CD4-positive, alpha-beta T cell treated with Interleukin-17A for 4 hours (primary cell): Measurements from ENCODE around the gene CDYL.

ENCODE experiments used
- DNase-seq: peaks from one replicate; pipeline ENCODE4 v3.0.0-alpha.2; 2020; ENCODE audit warnings: mixed read lengths

CDYL gene

DNA sequence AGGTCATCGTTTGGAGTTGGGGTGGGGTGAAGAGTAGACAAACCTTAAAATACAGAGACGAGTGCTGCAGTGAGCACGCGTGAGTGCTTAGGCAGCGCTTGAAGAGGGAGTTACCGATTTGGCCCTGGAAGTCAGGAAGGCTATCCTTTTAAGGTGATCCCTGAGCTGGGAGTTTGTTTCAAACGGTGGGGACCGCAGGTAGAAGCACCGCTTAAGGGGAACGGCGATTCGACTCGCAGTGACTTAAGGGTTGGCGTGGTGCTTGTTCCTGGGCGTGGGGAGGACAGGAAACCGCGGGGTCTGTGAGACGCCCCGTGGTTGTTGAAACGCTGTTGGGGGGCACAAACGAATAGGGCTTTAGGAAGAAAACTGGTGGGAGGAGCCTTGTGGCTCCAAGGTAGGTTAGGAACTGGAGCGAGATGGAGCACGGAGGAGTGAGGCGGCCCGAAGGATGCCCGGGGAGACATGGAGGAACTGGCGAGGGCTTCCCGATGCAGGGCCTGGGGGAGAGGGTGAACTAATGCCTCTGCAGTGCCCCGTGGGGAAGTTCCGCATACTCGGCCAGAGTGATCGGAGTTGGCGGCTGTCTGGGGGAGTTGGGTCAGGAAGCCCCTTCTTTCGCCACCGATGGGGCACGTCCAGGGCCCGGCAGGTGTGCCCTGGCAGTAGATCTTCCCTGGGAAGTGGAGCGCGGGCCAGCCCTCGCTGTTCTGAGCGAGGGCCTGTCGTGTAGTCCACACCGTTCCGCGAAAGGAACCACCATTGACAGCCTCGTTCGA, 1.3 kb upstream of the CDYL start:
- DNase-seq = peak; percentile 34

GRCh38 chr6:4775494-4776130, 592 bp upstream of the CDYL start:
- DNase-seq = peak; percentile 82

- peak; percentile 53 for DNase-seq
Observed at GRCh38 chr6:4776493-4777393, 539 bp downstream of the CDYL start.

- no peak for DNase-seq
Observed at GRCh38 chr6:4777394-4777935, 1.3 kb downstream of the CDYL start.

GRCh38 chr6:4778086-4778485, 1.9 kb downstream of the CDYL start:
- no peak for DNase-seq

DNA sequence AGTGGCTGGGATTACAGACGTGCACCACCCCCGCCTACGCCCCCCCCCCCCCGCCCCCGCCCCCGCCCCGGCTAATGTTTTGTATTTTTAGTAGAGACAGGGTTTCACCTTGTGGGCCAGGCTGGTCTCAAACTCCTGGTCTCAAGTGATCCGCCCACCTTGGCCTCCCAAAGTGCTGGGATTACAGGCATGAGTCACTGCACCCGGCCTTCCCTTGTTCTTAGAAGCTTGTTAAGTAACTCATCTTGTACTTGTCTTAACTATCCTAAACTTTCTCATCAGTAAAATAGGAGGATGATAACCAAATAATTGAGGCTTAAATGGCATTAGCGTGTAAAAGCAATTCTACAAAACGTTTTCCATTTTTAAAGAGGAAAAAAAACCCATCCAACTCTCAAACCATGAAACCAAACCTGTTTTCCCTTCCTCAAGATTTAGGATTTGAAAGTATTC, 4.2 kb downstream of the CDYL start:
- DNase-seq = no peak

- DNase-seq = no peak
Observed at GRCh38 chr6:4781426-4781825, 5.2 kb downstream of the CDYL start.

GRCh38 chr6:4781967-4782575, 5.9 kb downstream of the CDYL start:
- no peak for DNase-seq

DNA sequence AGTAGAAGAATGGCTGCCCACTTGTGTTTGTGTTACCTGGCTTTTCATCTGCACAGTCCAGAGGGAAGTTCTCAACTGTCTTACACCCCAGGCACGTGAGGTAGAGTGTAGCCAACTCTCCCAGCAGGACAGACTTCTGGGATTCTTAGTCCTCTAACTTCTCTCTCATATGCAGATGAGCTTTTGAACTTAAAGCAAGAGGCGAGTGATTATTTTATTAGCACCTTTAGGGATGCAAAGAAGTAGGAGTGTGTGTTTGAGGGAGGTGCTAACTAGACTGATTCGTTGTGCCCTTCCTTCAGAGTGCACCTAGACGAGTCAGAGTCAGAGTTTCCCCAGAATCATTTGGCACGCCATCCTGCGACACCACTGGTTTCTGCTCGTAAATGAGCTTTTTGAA, 10.8 kb downstream of the CDYL start:
- no peak for DNase-seq

DNA sequence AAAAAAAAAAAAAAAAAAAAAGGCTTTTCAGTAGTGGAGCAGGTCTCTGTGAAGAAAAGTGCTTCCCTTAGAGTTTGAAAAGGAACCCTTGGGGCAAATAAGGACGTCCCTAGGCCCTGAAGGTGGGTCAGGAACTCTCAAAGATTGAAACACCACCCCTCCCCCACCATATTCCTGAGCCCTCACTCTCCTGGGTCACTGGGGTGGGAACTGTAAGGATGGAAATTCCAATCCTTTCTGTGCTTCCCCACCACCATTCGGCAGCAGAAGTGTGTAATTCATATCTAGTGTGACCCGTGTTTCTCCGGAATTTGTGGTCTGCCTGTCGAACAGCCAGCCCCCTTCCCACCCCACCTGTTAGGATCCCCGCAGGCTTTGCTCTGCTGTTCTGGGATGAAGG, 12.3 kb downstream of the CDYL start:
- no peak for DNase-seq

DNA sequence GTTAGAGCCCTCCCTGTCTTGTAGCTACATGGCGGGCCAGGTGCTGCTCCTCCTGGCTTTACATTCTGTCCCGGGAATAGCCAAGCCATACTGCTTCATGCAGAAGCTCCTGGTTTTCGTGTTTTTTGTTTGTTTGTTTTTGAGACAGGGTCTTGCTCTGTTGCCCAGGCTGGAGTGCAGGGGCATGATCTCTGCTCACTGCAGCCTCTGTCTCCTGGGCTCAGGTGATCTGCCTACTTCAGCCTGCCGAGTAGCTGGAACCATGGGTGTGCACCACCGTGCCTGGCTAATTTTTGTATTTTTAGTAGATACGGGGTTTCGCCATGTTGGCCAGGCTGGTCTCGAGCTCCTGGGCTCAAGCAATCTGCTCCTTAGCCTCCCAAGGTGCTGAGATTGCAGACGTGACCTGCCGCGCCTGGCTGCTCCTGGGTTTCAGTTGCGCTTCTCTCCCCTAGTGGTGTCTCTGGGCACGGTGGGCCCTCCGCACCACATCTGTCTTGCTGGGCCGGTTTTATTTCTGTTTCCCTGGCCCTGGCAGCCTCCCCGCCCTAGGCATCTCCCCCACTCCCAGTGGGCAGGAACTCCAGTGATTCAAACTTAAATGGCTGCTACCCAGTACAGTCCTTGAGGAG, 12.9 kb downstream of the CDYL start:
- no peak for DNase-seq

- DNase-seq = no peak
Observed at GRCh38 chr6:4790158-4790899, 14.1 kb downstream of the CDYL start.

- no peak for DNase-seq
Observed at GRCh38 chr6:4794140-4794707, 18.0 kb downstream of the CDYL start.

- DNase-seq = no peak
Observed at GRCh38 chr6:4797587-4797986, 21.4 kb downstream of the CDYL start.

- no peak for DNase-seq
Observed at GRCh38 chr6:4799912-4800311, 23.7 kb downstream of the CDYL start.

GRCh38 chr6:4800662-4801061, 24.5 kb downstream of the CDYL start:
- DNase-seq = no peak

- DNase-seq = no peak
Observed at GRCh38 chr6:4801491-4802110, 25.4 kb downstream of the CDYL start.

DNA sequence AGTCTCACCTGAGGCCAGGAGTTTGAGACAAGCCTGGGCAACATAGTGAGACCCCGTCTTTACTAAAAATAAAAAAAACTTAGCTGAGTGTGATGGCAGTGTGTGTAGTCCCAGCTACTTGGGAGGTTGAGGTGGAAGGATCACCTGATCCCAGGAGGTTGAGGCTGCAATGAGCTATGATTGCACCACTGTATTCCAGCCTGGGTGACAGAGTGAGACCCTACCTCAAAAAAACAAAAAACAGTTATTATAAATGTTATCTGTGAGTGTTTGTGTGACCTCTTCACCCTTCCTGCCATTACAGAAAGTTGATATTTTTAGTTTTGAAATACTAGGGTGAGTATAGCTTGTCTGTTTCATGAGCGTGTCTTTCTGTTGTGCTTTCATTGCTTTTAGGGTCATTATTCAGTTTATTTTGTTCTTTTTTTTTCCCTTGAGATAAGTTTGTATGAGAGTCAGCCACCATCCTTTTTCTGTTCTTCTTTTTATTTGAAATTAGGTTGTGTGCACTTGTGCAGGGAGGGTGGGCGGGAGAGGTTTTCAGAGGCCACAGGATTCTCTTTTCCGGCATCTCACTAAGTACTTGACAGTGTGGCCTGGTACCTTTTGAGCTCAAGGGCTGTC, 26.2 kb downstream of the CDYL start:
- no peak for DNase-seq

DNA sequence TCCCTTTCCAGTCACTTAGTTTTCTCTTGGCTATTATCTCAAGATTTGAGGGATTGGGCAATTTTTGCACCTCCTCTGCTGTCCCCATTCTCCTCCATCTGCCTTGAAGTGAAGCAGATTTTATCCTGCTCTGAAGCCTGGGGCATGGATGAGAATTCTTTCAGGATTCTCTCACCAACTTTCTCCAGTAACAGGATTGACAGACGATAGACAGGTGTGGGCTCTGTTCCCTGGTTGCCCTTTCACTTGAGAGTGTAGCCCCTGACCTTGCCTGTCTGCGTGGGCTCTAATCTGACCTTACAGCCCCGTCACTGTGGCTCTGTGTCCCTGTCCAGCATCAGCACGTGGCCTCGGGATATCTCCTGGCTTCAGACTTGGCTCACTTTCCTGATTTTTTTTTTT, 27.1 kb downstream of the CDYL start:
- DNase-seq = no peak

DNA sequence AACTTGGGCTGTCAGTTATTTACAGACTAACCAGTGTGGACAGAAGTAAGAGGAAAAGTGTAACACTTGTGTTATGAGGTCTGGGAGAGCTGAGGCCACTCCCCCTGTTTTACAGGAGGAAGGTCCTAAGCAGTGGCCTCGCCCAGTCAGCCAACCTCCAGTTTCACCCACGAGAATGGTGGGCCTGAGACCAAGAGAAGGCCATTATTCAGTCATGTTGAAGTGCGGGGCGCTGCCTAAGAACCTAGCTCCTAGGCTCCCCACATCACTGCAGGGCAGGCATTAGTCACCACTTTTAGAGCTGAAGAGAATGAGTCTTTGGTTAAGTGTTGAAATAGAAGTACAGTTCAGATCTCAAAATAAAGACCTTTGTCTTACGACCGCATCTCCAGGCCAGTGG, 27.9 kb downstream of the CDYL start:
- no peak for DNase-seq
